ENCODE data around the gene EPHX1.

Gene EPHX1

GRCh38 chr1:225875044-225875815 lies 65.3 kb downstream of the EPHX1 start:
- TF ChIP-seq, protein P1, sequence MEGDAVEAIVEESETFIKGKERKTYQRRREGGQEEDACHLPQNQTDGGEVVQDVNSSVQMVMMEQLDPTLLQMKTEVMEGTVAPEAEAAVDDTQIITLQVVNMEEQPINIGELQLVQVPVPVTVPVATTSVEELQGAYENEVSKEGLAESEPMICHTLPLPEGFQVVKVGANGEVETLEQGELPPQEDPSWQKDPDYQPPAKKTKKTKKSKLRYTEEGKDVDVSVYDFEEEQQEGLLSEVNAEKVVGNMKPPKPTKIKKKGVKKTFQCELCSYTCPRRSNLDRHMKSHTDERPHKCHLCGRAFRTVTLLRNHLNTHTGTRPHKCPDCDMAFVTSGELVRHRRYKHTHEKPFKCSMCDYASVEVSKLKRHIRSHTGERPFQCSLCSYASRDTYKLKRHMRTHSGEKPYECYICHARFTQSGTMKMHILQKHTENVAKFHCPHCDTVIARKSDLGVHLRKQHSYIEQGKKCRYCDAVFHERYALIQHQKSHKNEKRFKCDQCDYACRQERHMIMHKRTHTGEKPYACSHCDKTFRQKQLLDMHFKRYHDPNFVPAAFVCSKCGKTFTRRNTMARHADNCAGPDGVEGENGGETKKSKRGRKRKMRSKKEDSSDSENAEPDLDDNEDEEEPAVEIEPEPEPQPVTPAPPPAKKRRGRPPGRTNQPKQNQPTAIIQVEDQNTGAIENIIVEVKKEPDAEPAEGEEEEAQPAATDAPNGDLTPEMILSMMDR (IDR thresholded peaks at IDR 0.05; ENCODE audit: low read depth, low read length): no peak
- H3K4me3 ChIP-seq (ENCODE audit: low read depth, low read length): no peak overlapping the region

GRCh38 chr1:225876900-225877510 lies 67.1 kb downstream of the EPHX1 start:
- TF ChIP-seq, protein P1 (IDR thresholded peaks at IDR 0.05; ENCODE audit: low read depth, low read length): no peak
- no peak overlapping the region for H3K4me3 ChIP-seq (ENCODE audit: low read depth, low read length)

- TF ChIP-seq, protein P1 (IDR thresholded peaks at IDR 0.05; ENCODE audit: low read depth, low read length): peak; percentile 57
- H3K4me3 ChIP-seq (ENCODE audit: low read depth, low read length): no peak overlapping the region
Measured at GRCh38 chr1:225877580-225877979, 67.7 kb downstream of the EPHX1 start.

DNA sequence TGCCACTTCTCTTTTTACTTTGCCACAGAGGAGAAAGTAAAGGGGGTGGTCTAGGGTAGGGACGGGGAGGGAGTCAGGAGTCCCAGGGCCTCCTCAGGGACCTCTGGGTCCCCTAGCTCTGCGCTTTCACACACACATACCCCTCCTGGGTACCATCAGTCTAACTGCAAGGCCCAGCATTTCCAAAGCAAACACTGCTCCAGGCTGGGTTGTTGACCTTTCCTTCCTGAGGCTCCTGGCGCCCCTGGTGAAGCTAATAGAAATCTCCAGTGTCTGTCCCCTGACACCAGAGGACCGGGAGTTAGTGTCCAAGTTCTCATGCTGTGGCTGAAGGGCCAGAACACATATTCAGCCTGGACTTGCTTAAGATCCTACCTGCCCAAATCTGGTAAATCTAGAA lies 68.4 kb downstream of the EPHX1 start:
- TF ChIP-seq, protein P1 (IDR thresholded peaks at IDR 0.05; ENCODE audit: low read depth, low read length): no peak
- no peak overlapping the region for H3K4me3 ChIP-seq (ENCODE audit: low read depth, low read length)

DNA sequence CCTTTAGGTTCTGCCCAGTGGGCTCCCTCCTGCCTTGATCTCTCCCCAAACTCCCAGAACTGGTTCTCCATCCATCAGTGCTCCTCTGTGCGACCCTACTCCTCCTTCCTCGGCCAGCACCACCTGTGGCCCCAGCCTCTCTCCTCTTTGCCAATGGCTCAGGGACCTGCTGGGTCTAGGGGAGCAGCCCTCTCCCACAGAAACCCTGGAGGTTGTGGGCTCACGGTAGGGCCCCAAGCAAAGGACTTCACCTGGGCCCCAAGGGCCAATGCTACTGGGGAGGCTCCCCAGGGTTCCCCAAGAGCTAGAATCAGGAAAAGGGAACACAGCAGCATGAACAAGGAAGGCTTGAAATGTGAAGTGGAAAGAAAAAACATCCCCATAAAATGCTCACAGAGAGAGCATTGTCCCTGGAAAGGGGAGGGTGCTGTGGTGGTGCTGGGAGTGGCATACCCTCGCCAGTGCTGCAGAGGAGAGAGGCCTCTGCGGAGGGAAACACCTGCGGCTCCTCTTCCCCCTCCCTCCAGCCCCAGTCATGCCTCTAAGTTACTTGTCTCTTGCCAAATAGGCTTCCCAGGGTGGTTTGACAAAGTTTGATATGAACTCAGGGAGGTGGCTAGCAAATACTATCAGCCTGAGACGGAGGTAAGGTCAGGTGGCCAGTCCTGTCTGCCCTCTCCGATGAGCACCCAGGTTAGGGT lies 69.7 kb downstream of the EPHX1 start:
- TF ChIP-seq, protein P1 (IDR thresholded peaks at IDR 0.05; ENCODE audit: low read depth, low read length): no peak
- no peak overlapping the region for H3K4me3 ChIP-seq (ENCODE audit: low read depth, low read length)

GRCh38 chr1:225880222-225880588 lies 70.3 kb downstream of the EPHX1 start:
- H3K4me3 ChIP-seq (ENCODE audit: low read depth, low read length): no peak overlapping the region
- TF ChIP-seq, protein P1 (IDR thresholded peaks at IDR 0.05; ENCODE audit: low read depth, low read length): no peak

DNA sequence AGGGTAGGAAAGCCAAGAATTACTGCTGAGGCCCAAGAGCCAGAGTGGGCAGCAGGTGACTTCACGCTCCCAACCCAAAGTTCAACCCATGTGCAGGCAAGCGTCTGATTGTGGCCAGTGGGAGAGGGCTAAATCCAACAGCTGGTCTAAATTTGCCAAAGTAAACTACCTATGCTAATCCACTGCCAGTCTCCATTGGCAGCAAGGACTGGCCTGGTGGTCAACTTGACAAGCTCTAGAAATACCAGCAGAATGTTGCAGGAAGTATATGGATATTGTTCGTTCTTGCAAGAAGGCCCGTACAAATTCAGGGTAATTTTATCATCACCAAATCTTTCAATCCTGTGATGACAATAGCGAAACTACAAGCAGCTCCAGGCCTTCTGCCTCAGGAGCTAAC lies 70.7 kb downstream of the EPHX1 start:
- H3K4me3 ChIP-seq (ENCODE audit: low read depth, low read length): peak overlapping the region; percentile 93; the same call in 1 of the 2 replicates
- TF ChIP-seq, protein P1 (IDR thresholded peaks at IDR 0.05; ENCODE audit: low read depth, low read length): no peak
